Sigmoid colon (tissue), 4 donors: Measurements from ENCODE around the gene SIN3B.

ENCODE experiments used
- POLR2A ChIP-seq, 2 donors: fragments of 450-650 bp; IDR thresholded peaks; one replicate each; pipeline ENCODE4 v1.6.1; 2016; ENCODE audit warnings: antibody characterized with exemption in 2 of 2, mild to moderate bottlenecking in 2 of 2, moderate library complexity in 2 of 2
- POLR2AphosphoS5 ChIP-seq, 4 donors: sonication (generic); formaldehyde crosslinking; IDR thresholded peaks; one replicate each; pipeline ENCODE4 v1.6.1; 2017; ENCODE audit warnings: antibody characterized with exemption in 4 of 4

DNA sequence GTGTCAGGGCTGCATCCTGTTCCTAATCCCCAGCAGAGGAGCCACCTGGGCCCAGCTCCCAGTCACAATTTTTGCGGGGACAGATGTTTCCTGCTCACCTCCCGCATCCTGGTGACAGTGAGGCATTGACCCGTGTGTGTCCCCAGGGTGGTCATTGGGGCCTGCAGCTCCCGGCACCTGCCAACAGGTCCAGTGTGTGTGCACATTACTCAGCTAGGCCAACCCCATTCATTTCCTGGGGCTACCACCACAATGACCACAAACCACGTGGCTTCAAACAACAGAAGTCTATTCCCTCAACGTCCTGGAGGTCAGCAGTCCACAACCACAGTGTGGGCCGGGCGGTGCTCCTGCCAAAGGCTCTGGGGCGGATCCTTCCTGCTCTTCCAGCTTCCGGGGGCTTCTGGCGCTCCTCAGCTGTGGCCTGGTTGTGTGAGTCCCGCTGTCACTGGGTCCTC, 47.7 kb downstream of the SIN3B start:
- TF ChIP-seq POLR2AphosphoS5 (IDR thresholded peaks at IDR 0.05), result peak in 1 of 4 donors; percentile 19
- no peak for TF ChIP-seq POLR2A (IDR thresholded peaks at IDR 0.05)
